ENCODE results near the gene PHF21A.
"Not testable (repeated sequence)": the region's sequence is repeated elsewhere in the genome, so short reads cannot be mapped to it uniquely, and the experiment has no call there.

PHF21A gene

GRCh38 chr11:46121724-46122477 is 647 bp upstream of the PHF21A start:
- peak; percentile 87 for DNase-seq (ENCODE audit: extremely low read depth, low read depth)
- TF ChIP-seq CTCF (IDR thresholded peaks at IDR 0.05; ENCODE audit: low read depth, low read length), result no peak

- no peak for DNase-seq (ENCODE audit: extremely low read depth, low read depth)
- TF ChIP-seq CTCF (IDR thresholded peaks at IDR 0.05; ENCODE audit: low read depth, low read length), result no peak
These were observed 631 bp downstream of the PHF21A start for GRCh38 chr11:46120346-46121300.

DNA sequence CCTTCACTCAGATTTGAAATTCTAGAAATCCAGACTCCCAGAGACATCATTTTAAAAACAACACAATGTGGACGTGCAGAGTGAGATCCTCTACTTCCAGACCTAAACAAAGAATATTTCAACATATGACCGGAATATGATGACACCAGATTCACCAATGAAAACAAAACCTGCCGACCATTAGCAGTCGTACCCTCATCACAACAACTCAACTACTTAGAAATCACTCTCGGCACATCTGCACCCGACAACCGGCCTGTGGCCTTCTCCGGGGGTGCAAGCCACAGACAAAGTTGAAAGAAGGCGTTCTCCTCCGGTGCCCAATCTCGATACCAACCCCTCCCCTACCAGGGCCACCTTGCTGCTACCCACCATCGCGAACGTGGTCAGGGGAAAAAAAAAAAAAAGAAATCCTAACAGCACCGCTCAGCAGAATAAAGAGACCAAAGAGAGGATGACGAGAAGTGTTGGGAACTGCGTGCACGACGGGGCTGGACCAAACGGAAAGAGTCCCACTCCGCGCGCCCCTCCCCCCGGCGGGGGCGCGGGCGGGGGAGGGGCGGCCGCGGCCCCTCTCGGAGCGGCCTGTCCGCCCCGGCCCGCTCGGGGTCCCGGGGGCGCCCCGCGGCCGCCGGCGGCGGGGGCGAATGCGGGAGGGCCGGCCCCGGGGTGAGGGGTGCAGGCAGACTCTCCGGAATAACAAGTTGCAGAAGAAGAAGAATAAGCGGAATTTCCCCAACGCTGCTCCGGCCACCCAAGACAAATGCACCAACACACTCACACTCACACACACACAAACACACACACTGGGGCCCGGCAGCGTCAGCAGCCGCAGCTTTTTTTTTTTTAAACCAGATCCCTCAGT is 1.7 kb downstream of the PHF21A start:
- no peak for DNase-seq (ENCODE audit: extremely low read depth, low read depth)
- TF ChIP-seq CTCF (IDR thresholded peaks at IDR 0.05; ENCODE audit: low read depth, low read length), result no peak

GRCh38 chr11:46118702-46119351 is 2.4 kb downstream of the PHF21A start:
- no peak for TF ChIP-seq CTCF (IDR thresholded peaks at IDR 0.05; ENCODE audit: low read depth, low read length)
- no peak for DNase-seq (ENCODE audit: extremely low read depth, low read depth)

DNA sequence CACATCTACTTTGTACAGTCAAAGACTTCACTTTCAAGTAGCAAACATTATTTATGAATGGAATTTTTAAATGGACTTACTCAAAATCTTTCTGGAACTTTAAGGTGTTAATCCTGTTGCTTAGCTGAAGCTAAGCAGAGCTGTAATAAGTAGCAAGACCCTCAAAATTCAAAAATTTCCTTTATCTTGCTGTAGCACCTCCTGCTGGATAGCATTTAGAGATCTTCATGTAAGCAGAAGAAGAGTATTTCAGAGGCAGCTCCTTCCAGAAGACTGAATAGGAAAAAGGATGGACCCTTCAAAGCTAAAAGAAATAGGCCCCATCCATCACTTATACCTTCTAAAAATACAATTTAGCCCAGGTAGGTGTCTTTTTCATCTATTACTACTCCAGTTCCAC is 3.4 kb downstream of the PHF21A start:
- peak; percentile 28 for TF ChIP-seq CTCF (IDR thresholded peaks at IDR 0.05; ENCODE audit: low read depth, low read length)
- no peak for DNase-seq (ENCODE audit: extremely low read depth, low read depth)

- not testable (repeated sequence) for DNase-seq (ENCODE audit: extremely low read depth, low read depth)
These were observed 4.6 kb downstream of the PHF21A start for GRCh38 chr11:46116712-46117037.

Measured in AG09319 (cell line).